H9 (cell line): ENCODE results near the gene QSER1. TPM values are rescaled to one million over a fixed set of nuclear protein-coding genes. Genes with fewer than 3 reads are reported as not detected.

Source experiments
- DNase-seq: peaks from one replicate; pipeline ENCODE4 v3.0.0-alpha.2; 2017
- H2AFZ ChIP-seq: one replicate; pipeline ENCODE4 v1.6.1; 2013; ENCODE audit warnings: mild to moderate bottlenecking, low read length, control low read depth, moderate library complexity
- H2AK5ac ChIP-seq: 2 replicates; pipeline ENCODE4 v1.6.1; 2013; ENCODE audit warnings: low read length, control low read depth, mixed read lengths; ENCODE audit not compliant: insufficient read length
- H2BK120ac ChIP-seq: one replicate; pipeline ENCODE4 v1.6.1; 2013; ENCODE audit warnings: low read depth, mild to moderate bottlenecking, low read length, control low read depth, inconsistent platforms; ENCODE audit not compliant: poor library complexity, severe bottlenecking
- H2BK12ac ChIP-seq: 2 replicates; pipeline ENCODE4 v1.6.1; 2013; ENCODE audit warnings: low read length, control low read depth, mixed read lengths, low read depth; ENCODE audit not compliant: insufficient read length
- H2BK15ac ChIP-seq: 2 replicates; pipeline ENCODE4 v1.6.1; 2013; ENCODE audit warnings: low read depth, low read length, control low read depth
- H2BK20ac ChIP-seq: one replicate; pipeline ENCODE4 v1.6.1; 2013; ENCODE audit warnings: low read depth, mild to moderate bottlenecking, low read length, control low read depth, inconsistent platforms; ENCODE audit not compliant: poor library complexity, severe bottlenecking
- H2BK5ac ChIP-seq: 2 replicates; pipeline ENCODE4 v1.6.1; 2013; ENCODE audit warnings: low read length, control low read depth, mixed read lengths; ENCODE audit not compliant: insufficient read length
- H3K14ac ChIP-seq: 2 replicates; pipeline ENCODE4 v1.6.1; 2013; ENCODE audit warnings: low read length, control low read depth; ENCODE audit not compliant: insufficient read depth
- H3K18ac ChIP-seq: 2 replicates; pipeline ENCODE4 v1.6.1; 2013; ENCODE audit warnings: low read depth, mild to moderate bottlenecking, mixed read lengths, low read length, control low read depth; ENCODE audit not compliant: insufficient read length
- H3K23ac ChIP-seq: 2 replicates; pipeline ENCODE4 v1.6.1; 2013; ENCODE audit warnings: low read length, control low read depth, mixed read lengths, low read depth; ENCODE audit not compliant: insufficient read length
- H3K23me2 ChIP-seq: 2 replicates; pipeline ENCODE4 v1.6.1; 2013; ENCODE audit warnings: low read depth, mild to moderate bottlenecking, mixed read lengths, low read length, control low read depth; ENCODE audit not compliant: insufficient read length, poor library complexity, severe bottlenecking
- H3K27ac ChIP-seq: 2 replicates; pipeline ENCODE4 v1.5.1; 2013; ENCODE audit warnings: low read length, control low read depth, mixed read lengths, low read depth; ENCODE audit not compliant: insufficient read length
- H3K27me3 ChIP-seq: 2 replicates; pipeline ENCODE4 v1.6.1; 2013; ENCODE audit warnings: low read length, control low read depth, inconsistent platforms; ENCODE audit not compliant: insufficient read depth
- H3K4ac ChIP-seq: 2 replicates; pipeline ENCODE4 v1.6.1; 2013; ENCODE audit warnings: low read depth, mild to moderate bottlenecking, control low read depth, inconsistent platforms, low read length, moderate library complexity
- H3K4me1 ChIP-seq: 2 replicates; pipeline ENCODE4 v1.6.1; 2013; ENCODE audit warnings: low read length, control low read depth, inconsistent platforms; ENCODE audit not compliant: insufficient read depth
- H3K4me2 ChIP-seq: 2 replicates; pipeline ENCODE4 v1.6.1; 2013; ENCODE audit warnings: low read length, control low read depth, mixed read lengths; ENCODE audit not compliant: insufficient read length, insufficient read depth
- H3K56ac ChIP-seq: 2 replicates; pipeline ENCODE4 v1.6.1; 2013; ENCODE audit warnings: low read depth, mild to moderate bottlenecking, mixed read lengths, low read length, control low read depth; ENCODE audit not compliant: insufficient read length
- H3K79me1 ChIP-seq: 2 replicates; pipeline ENCODE4 v1.6.1; 2013; ENCODE audit warnings: low read depth, mild to moderate bottlenecking, moderate library complexity, low read length, control low read depth, inconsistent platforms; ENCODE audit not compliant: insufficient read depth, poor library complexity, severe bottlenecking
- H3K79me2 ChIP-seq: 2 replicates; pipeline ENCODE4 v1.6.1; 2013; ENCODE audit warnings: low read length, control low read depth, inconsistent platforms; ENCODE audit not compliant: insufficient read depth
- H3K9ac ChIP-seq: 2 replicates; pipeline ENCODE4 v1.6.1; 2013; ENCODE audit warnings: low read length, control low read depth, mixed read lengths; ENCODE audit not compliant: insufficient read length; ENCODE audit errors: extremely low read depth
- H3K9me3 ChIP-seq: one replicate; pipeline ENCODE4 v1.6.1; 2013; ENCODE audit warnings: low read depth, low read length, inconsistent platforms; ENCODE audit not compliant: control insufficient read depth
- H3T11ph ChIP-seq: one replicate; pipeline ENCODE4 v1.6.1; 2013; ENCODE audit warnings: mild to moderate bottlenecking, low read length, control low read depth, inconsistent platforms
- H4K20me1 ChIP-seq: one replicate; pipeline ENCODE4 v1.6.1; 2013; ENCODE audit not compliant: control insufficient read depth, insufficient read length, insufficient read depth
- H4K5ac ChIP-seq: 2 replicates; pipeline ENCODE4 v1.6.1; 2013; ENCODE audit warnings: low read depth, mild to moderate bottlenecking, mixed read lengths, low read length, control low read depth; ENCODE audit not compliant: insufficient read length
- H4K8ac ChIP-seq: replicated peaks from 2 replicates; pipeline ENCODE4 v1.6.1; 2013; ENCODE audit warnings: low read length, control low read depth, mixed read lengths, low read depth; ENCODE audit not compliant: insufficient read length
- H4K91ac ChIP-seq: 2 replicates; pipeline ENCODE4 v1.6.1; 2013; ENCODE audit warnings: low read depth, mild to moderate bottlenecking, moderate library complexity, mixed read lengths, low read length, control low read depth; ENCODE audit not compliant: insufficient read length
- H3K27ac Mint-ChIP-seq, 3 experiments: 2 replicates in 2 of 3; 3 replicates in 1 of 3; pipeline ENCODE4 v1.8.0; 2020 to 2021; ENCODE audit warnings: mixed read lengths in 3 of 3, mild to moderate bottlenecking in 1 of 3, moderate library complexity in 1 of 3
- H3K27me3 Mint-ChIP-seq: 2 replicates; pipeline ENCODE4 v1.8.0; 2021; ENCODE audit warnings: low read depth, mild to moderate bottlenecking, moderate library complexity, mixed read lengths
- H3K36me3 Mint-ChIP-seq, 3 experiments: 2 replicates in 2 of 3; 3 replicates in 1 of 3; pipeline ENCODE4 v1.8.0; 2020 to 2021; ENCODE audit warnings: low read depth in 3 of 3, mixed read lengths in 3 of 3; ENCODE audit not compliant: insufficient read depth in 1 of 3
- H3K4me1 Mint-ChIP-seq, 2 experiments: 2 replicates each; pipeline ENCODE4 v1.8.0; 2020; ENCODE audit warnings: mixed read lengths in 2 of 2
- H3K4me3 Mint-ChIP-seq, 2 experiments: 2 replicates in 1 of 2; 3 replicates in 1 of 2; pipeline ENCODE4 v1.8.0; 2020 to 2021; ENCODE audit warnings: mild to moderate bottlenecking in 2 of 2, mixed read lengths in 2 of 2, moderate library complexity in 1 of 2
- H3K9me3 Mint-ChIP-seq, 2 experiments: 2 replicates in 1 of 2; 3 replicates in 1 of 2; pipeline ENCODE4 v1.8.0; 2020; ENCODE audit warnings: mild to moderate bottlenecking in 2 of 2, mixed read lengths in 2 of 2, moderate library complexity in 1 of 2
- CTCF ChIP-seq: fragments of 200-600 bp; sonication (generic); conservative IDR thresholded peaks from 3 replicates; pipeline ENCODE4 v1.8.0; 2021; ENCODE audit warnings: antibody characterized with exemption, mild to moderate bottlenecking
- WGBS: extraction: QIAGEN DNeasy Blood & Tissue Kit; methylation state at CpG from one replicate; pipeline ENCODE4 v1.1.7; 2013; ENCODE audit warnings: missing lambda C conversion rate, low lambda C conversion rate, mixed read lengths; ENCODE audit not compliant: insufficient read length; ENCODE audit errors: extremely low coverage; 5-methylcytosine and 5-hydroxymethylcytosine counted together
- total RNA-seq: library from RNA; stranded (reverse); gene quantifications from 2 replicates; pipeline ENCODE4 v1.2.1, GENCODE V29; 2021

The QSER1 gene
- total RNA-seq, 1 experiment from 2014 or later = 139 TPM

GRCh38 chr11:32851251-32851650 is 41.4 kb upstream of the QSER1 start:
- Histone ChIP-seq H3K23me2 (no peaks in the 10 kb centered on the region), H3K18ac (no peak overlapping the region), H3K4me1 (no peaks in the 10 kb centered on the region), H3K4me2 (no peak overlapping the region), H4K5ac (no peak overlapping the region), H3K27ac (no peak overlapping the region), H4K20me1 (no peaks in the 10 kb centered on the region), H3K14ac (no peak overlapping the region), H3K56ac (no peak overlapping the region), H2BK20ac (no peak overlapping the region), H4K8ac (no peak overlapping the region), H3K79me1 (no peaks in the 10 kb centered on the region), H2AK5ac (no peak overlapping the region), H3K9me3 (no peaks in the 10 kb centered on the region), H3K23ac (no peak overlapping the region), H2BK12ac (no peak overlapping the region), H3K79me2 (no peaks in the 10 kb centered on the region), H2BK5ac (no peak overlapping the region), H2BK120ac (no peak overlapping the region), H2BK15ac (no peak overlapping the region), H3K9ac (no peak overlapping the region), H2AFZ (no peak overlapping the region), H3K27me3 (no peaks in the 10 kb centered on the region), H4K91ac (no peak overlapping the region), H3K4ac (no peak overlapping the region), H3T11ph (no peak overlapping the region)
- Mint-ChIP-seq H3K4me3 (no peak overlapping the region), H3K27me3 (no peaks in the 10 kb centered on the region), H3K27ac (no peak overlapping the region), H3K36me3 (peaks cover 0 to 2% (median 0%) of the 10 kb centered on the region in 3 experiments; a peak in 1 of 7 replicates), H3K9me3 (no peaks in the 10 kb centered on the region), H3K4me1 (peaks cover 5 to 7% of the 10 kb centered on the region in 2 experiments)
- no peak for TF ChIP-seq CTCF
- no CpG with 5 or more reads among the region's 1 CpG for WGBS
- DNase-seq = no peak
